Stimulated activated naive CD4-positive, alpha-beta T cell (primary cell): Measurements from ENCODE around the gene TBC1D9B.
A peak's percentile ranks its signal among the peaks of the same experiment; 100 is the strongest.

Experiments
- DNase-seq, 6 experiments: peaks; one replicate each; lab custom pipeline; 2025; lab: John Stamatoyannopoulos, UW

The TBC1D9B gene

DNA sequence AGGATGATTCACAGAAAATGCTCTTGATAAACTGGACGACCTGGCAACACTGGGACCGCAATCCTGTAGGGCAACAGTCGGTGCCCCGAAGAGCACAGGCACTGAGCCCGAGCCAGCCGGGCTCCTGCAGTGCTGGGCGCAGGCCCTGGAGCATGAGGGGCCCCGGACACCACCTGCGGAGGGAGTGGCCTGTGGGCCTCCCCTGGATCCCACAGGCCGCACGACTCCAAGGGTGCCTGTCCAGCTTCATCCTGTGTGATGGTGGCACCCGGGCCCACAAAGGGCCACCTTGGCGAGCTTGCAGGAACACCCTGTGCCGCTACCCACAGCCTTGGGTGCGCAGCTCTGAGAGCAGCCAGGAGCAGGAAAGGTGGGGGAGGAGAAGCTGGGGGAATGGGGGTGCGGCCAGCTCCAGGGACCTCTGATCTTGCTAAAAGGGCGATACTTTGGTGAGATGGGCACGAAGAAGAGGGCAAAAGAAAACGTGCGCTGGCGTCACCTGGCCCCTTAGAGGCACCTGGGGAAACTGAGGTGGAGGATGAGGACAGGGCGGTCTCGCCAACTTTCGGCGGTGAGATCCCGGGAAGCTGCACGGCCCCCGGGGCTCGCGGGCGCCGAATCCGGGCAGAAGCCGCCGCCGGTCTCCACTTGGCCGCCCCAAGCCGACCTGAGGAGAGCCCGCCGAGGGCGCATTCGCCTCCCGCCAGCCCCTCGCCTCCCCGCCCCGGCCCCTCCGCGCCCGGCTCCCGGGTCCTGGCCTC, 722 bp downstream of the TBC1D9B start:
- peak in 3 of 6 experiments; percentile 20 to 48 (median 28) for DNase-seq

DNA sequence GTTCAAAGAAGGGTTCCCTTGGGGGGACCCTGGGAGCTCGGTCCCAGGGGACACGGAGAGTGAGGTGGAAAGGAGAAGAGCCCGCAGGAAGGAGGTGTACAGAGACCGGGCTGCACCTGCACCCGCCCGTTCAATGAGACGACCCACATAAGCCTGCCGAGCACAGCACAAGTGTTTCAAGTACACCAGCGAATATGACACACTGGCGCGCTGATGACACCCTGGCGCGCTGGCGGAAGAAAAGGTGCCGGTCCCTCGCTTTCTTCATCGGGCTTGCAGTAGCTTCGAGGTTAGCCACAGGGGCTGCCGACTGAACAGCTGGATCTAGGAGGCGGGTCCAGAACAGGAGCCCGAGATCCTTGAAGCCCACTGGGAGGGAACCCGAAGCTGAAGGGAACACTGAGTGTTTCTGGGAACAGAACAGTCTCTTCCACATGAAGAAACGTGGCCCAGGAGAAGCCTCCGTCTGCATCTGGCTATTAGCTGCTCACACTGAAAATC, 1.4 kb downstream of the TBC1D9B start:
- DNase-seq = no peak

DNA sequence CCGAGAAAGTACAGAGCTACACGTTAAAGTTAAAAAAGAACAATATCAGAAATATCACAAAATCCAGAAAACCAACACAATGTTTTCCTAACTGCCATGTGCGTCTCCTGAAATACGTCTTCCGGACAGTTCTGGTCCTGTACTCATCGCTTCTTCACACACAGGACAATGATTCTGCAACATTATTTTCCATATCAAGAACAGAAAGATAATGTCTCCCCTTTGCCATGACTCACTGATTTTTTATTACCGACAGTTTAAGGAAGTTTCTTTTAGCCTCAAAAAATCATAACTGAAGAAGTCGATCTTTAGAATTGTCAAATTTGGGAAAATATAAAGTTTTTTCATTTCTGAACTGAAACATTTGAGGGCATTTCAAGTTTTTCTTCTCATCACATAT, 2.5 kb downstream of the TBC1D9B start:
- DNase-seq = no peak

DNA sequence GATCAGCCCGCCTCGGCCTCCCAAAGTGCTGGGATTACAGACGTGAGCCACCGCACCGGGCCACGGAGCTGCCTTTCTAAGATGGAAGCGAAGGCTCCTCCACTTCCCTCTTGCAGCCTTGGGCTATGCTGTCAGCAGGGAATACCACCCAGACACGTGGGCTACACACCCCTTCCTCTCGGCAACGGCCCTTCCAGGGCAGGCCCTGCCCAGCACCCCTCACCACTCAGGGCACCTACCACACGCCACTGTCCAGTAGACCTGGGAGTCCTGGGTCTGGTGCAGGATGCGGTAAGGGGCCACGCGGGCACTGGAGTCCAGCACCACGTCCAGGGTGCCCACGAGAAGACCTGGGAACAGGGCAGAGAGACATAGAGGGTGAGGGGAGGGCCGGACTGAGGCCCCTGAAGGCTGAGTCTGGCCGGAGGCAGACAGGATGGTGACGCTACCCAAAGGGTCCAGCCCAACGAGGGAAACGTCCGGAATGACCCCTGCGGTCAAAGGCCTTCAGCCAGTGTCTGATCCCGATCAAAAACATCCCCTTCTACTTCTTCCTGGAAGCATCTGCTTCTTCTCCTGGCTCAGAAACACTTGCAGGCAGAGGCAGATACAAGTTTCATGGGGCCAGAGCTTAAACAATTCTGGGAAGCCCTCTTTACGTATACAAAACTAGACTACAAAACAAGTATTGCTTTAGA, 3.1 kb downstream of the TBC1D9B start:
- DNase-seq = no peak

DNA sequence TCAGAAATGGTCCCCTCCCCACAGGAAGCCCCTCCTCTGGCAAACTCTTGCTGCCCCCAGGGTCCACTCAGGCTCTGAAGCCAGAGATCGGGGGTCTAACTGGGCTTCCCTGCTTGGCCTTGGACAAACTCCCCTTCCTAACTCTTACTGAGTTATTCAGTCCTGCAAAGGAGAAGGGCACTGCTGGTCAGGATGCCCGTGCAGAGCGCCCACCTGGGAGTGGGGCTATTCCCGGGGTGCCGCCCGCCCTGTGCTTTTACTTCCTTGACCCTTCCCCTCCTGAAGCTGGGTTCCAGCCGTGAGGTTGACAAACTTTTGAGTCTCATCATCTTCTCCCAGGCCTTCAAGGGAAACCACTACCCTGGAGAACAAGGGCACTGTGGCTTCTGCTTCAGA, 4.9 kb downstream of the TBC1D9B start:
- no peak for DNase-seq

DNA sequence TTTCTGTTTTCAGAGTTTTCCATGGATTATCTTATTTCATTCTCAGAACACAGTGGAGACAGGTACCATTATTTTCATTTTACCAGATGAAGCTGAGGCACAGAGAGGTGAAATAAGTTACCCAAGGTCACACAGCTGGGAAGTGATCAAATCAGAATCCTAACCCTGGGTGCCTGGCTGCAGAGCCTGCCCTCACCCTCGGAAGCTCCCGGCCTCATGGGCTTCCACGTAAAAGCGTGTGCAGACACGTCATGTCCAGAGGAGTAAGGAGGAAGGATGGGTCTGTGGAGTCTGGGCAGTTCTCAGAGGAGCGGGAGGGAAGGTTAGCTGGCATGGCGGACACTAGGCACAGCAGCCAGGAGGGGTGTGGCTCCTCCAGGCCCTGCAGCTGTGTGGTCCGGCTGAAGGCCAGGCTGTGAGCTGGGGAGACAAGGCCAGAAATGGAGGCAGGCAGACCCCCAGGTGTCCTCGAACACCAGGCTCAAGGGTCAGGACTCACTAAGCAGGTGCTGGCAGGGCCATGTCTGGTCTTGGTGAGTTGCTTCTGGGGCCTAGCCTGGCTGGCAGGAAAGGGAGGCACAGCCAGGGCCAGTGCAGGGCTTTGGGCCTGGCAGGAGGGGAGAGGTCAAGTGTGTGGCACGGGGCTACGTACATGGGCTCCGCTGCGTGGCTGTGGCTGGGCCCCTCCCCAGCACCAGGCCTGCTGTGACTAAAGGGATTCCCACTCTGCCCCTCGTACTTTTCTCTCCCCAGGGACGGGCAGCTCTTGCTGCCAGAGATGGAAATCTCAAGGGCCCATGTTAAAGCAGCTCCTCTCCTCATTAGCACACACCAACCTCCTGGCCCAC, 5.6 kb downstream of the TBC1D9B start:
- DNase-seq = no peak

DNA sequence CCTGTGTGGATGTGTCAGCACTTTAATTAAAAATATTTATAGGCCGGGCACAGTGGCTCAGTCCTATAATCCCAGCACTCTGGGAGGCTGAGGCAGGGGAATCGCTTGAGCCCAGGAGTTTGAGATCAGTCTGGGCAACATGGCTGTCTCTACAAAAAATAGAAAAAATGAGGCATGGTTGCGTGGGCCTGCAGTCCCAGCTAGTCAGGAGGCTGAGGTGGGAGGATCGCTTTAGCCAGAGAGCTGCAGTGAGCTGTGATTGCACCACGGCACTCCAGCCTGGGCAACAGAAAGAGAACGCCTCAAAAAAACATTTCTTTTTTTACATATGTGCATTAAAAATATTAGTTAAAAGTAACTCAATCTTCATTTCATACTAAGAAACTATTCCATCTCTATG, 6.2 kb downstream of the TBC1D9B start:
- no peak for DNase-seq

DNA sequence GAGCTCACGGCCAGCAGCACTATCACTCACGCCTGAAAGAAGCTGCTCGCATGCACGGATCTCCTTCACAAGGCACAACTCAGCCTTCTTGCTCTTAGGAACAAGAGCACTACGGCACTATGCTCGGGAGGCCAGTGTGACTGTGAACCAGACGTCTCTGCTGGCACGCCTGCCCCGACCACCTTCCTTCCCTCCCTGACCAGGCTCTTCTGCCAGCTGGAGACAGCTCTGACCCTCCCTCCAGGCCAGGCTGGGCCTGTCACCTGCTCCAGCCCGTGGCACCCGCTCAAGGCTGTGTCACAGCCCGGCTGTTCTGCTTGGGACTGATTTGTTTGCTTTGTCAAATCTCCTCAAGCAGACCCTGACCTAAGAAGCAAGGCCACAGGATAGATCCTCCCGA, 7.0 kb downstream of the TBC1D9B start:
- no peak for DNase-seq

DNA sequence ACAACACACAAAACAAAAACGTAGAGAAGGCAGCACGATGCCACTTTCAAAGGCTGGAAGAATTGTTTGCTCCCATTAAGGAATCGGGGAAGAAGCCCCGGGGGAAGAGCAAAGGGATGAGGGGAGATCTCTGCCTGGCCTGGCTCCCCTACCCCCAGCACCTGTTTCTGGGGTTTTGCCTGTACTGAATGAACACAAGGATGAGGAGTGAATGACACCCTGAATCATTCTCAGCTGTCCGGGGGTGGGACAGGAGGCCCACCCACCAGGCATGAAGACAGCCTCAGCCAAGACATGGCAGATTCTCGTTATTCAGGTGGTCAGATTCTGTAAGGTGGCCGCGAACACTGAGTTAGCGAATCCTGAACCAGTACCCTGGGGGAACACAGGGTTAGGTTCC, 7.5 kb downstream of the TBC1D9B start:
- no peak for DNase-seq

DNA sequence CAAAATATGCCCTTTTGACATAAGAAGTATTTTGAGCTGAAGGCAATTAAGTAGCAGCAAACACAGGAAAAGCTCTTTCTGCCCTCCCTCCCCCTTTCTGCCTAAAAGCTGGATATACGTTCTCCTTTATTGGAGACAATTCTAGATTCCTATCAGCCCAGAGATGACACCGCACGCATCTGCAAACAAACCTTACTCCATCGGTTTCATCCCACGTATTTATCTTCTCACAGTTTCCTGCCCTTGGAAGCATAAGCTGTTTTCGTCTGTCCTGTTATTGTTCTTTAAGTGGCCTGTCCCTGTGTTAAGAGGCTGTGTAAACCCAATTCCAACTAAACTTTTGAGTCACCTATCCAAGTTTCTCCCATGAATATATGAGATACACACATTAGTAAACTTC, 11.8 kb downstream of the TBC1D9B start:
- no peak for DNase-seq

DNA sequence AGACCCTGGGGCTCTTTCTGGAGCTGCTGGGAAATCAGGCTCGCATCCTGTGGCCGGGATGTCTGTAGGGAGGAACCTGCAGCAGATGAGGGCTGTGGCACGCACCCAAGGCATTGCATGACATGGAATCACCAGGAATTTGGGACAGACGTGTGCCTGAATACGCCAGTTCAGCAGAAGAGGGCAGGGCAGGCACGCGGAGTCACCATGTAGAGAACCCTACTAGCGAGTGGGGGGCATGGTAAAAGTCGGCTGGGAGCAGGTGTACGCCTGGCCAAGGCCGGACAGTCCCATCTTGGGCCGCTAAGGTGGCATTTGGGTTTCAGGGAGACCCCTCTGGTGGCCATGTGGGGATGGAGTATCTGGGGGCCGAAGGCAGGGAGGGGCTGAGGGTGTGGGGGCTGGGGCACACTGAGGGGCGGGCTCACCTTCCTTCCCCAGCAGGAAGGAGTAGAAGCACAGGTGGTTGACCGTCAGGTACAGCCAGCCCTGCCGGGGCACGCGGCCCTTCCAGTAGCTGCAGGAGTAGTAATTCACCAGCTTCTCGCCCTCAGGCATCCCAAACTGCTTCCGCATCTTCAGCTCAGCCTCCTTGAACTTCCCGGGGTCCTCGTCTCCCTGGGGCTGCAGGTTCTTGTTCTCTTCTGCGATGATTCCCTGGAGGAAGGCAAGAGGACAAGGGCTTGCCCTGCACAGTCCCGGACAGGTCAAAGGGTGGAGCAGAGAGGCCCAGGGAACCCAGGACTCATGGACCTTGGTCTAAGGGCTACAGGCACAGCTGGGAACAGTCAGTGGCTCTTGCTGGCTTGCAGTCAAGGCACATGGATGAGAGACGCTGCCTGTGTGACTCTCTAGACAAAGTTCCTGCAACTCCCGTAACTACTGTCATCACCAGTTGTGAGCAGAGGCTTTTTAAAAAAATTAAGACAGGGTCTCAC, 13.5 kb downstream of the TBC1D9B start:
- no peak for DNase-seq

DNA sequence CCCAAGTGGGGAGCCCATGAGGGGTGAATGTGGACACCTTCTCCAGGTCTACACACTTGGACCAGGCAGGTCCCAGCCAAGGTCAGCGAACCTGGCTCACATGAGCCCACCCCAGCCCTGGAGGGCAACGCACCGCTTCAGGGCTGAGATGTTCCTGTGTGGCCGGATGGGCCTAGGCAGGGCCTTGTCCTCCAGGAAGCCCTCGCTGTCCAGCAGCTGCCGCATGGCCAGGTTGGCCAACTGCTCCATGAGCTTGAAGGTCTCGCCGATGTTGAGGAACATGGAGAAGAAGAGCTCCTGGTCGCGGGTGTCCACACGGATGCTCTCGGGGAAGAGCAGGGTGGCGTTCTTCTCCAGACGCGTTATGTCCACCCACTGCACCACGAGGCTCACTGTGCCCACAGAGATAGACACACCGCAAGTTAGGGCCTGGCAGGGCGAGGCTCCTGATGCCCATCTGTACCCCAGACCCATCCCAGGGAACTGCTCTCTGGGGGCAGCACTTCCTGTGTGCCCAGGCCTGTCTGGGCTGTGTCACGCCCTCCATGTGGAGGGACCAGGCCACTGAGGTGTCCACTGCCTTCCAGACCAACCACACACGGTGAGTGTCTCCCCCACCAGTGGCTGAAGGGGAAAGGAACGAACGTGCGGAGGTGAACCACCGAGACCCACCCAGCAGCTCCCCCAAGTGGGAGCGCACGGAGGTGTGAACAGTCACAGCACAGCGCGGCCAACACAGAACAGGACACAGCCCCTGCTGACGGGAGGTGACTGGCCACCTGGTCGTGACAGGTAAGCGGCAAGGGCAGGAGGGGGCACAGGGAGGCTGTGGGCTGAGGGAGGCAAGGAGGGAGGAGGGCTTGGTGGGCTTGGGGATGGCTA, 14.4 kb downstream of the TBC1D9B start:
- DNase-seq = no peak

DNA sequence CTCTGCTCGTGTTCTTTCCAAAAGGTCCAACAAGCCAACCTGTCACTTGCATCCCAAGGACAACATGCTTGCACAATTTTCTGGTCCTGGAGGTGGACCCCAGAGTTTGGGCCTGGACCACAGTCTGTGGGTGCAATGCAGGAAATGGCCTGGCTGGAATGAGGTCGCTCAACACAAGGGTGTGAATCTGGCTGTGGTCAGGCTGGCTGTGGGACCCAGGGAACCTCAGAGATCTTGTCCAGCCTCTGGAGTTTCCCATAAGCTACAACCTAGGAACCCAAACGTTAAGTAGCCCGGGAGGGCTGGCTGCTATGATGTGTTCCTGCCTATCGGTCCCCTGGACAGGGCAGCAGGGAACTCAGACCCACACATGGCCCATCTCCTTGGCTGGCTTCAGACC, 15.4 kb downstream of the TBC1D9B start:
- DNase-seq = no peak

DNA sequence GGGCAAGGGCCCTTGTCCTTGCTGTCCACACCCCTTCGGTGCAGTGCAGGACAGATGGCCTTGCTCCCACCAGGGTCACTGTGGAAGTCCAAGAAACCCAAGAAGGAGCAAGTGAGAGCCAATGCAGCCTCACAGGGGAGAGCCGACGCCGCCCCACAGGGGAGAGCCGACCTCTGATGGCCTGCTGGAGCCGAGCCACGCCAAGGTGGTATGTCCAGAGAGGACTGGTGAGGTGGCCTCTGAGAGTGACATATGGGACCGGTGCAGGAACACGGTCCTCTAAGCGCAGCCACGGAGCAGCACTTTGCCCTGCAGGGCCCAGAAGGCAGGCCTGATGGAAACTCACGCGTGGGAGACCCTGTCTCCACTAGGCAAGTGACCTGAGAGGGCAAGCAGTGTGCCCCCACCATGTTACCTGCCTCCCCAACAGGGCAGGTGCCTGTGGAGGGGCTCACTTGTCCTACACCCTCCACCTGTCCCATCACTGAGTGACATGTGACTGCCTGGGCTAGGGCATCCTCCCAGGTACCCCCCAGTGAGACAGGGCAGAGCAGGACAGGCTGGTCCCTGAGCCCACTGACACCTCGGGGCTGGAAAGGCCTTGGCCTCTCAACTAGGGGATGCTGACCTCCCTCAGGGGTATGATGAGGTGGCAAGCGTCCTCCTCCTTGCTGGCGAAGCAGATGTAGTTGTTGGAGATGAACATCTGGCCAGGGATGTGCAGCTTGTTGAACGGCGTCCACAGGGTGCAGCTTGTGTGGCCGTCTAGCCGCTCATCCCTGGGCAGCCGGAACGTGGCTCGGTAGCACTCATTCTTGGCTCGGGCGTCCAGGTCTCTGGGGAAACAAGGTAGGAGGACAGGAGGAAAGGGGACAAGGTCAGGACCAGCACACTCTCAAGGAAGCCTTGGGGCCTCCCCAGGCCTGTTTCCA, 16.7 kb downstream of the TBC1D9B start:
- DNase-seq = no peak

DNA sequence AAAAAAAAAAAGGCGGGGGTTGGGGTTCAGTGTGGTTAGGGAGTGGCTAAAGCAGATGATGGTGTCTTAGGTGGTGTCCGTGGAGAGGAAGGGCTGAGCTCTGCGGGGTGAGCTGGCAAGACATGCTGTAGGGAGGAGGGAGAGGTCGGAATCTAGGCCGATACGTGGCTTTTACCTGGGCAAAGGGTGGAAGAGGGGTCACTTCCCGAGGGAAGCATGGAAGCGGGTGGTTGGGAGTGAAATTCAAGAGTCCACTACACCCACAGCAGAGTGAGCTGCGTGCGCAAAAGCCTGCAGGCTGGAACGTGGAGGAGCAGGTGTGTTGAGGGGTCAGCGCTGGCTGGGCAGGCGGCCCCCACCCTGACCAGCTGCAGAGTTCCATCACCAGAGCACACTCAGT, 17.8 kb downstream of the TBC1D9B start:
- no peak for DNase-seq

DNA sequence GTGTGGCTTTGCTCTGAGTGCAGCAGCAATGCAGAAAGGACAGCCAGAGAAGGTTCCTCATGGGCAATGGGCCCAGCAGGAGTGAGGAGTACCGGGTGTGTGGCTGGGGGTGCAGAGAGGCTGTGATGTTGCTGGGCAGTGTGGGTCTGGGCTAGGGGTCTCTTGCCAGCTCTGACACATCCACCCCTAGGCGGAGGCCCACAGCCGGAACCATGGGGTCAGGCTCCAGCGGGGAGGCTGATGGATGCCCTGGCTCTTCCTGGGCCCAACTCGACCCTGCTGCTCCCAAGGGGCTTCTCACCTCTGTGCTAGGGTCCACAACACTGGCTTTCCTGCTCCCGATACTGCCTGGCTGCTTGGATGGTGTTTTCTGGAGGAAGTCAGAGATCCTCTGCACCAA, 19.9 kb downstream of the TBC1D9B start:
- no peak for DNase-seq

DNA sequence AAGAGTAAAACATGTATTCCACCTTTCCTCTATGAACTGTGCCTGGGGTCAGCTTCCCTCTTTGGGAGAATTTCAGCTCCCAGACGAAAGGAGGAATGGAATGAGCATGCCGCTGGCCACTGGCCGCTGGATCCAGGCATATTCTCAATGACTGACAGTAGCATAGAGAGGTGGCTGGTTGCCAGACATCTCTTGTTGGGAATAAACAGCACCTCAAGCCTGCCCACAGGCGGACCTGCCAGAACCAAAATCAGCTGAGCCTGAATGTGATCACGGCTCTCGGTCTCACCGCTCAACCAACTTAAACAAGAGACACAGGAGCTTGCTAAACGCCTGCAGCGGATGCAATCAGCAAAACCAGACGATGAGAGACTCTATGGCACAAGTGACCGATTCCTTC, 20.6 kb downstream of the TBC1D9B start:
- DNase-seq = no peak

DNA sequence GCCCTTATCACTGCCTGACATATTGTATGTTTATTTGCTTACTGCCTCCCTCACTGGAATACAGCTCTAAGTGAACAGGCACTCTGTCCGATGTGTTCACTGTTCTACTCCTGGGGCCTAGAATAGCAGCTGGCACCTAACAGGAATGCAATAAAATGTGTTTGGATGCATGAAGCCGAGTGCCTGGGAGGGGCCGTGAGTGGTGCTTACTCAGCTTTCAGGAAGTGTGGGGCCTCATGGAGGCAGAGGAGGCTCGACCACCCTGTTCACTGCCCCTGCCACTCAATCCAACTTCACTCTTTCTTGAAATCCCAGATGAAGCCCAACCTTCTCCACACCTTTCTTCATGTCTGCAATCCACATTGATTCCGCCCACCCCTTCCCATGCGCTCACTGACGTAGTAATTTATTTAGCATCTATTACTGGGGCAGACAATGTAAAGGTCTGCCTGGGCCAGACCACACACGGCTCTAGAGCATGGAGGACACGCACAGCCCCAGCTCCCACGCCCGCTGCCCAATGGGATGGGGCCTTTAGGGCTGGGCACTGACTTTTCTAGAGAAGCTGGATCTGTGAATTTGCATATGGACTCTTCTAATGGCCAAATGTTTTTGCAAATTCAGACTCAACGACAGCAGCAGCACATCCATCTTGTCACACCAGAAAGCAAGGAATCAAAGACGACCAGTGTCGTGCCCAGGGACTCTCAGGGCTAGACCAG, 21.3 kb downstream of the TBC1D9B start:
- no peak for DNase-seq
